HS-5 (cell line): ENCODE data around the gene GK.
"Not testable (repeated sequence)": the region's sequence is repeated elsewhere in the genome, so short reads cannot be mapped to it uniquely, and the experiment has no call there.

Experiments used
- DNase-seq: peaks from one replicate; pipeline ENCODE4 v3.0.0-alpha.2; 2012; ENCODE audit warnings: low read depth

The GK gene

DNA sequence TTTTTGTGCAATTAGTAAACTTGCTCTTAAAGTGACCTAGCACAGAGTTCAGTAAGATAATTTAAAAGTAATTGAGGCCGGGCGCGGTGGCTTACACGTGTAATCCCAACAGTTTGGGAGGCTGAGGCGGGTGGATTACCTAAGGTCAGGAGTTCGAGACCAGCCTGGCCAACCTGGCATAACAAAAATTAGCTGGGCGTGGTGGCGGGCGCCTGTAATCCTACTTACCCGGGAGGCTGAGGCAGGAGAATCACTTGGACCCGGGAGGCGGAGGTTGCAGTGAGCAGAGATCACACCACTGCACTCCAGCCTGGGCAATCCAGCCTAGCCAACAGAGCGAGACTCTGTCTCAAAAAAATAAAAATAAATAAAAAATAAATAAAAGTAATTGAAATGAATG, 1.2 kb downstream of the GK start:
- DNase-seq: not testable (repeated sequence)

DNA sequence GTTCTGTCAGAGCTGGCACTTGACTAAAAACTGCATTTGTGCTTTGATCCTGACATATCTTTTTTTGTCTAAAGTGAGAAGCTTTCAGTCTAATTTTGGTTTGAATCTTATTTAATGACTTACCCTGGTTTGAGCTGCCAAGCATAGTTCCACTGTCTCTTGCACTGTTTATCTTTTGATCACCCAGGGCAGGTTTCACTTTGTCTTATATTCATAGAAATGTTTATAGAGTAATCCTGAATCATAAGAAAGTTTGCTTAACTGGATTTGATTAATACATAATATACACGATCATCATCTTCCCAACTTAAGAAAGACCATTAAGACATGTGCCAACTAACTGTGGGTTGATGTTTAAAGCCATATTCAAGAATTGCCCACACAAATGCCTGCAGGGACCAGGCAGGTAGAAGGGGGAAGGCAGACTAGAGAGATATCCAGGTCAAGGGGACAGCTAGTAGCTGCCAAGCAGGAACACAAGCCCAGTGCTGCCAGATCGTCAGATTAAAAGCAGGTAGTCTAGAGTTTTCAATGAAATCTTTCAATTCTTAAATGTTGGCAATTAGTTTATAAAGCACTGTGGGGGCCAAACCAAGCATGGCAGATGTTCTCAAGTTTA, 1.9 kb downstream of the GK start:
- no peak for DNase-seq

DNA sequence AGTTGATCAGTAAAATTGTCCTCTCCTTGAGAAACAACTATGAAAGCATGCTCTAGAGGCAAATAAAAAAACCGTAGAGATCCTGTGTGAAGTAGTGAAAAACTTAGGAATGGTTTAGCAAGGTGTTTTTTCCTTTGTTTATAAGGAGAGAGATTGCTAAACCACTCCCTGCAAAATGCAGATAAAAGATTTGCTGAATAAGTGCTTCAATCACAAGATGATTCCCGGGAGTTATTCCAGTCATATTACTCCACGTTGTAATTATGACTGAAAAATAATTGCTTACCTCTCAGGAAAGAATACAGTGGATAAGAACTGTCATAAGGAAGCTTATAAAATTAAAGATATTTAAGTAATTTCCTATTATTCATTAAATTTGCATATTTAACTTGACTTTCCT, 2.8 kb downstream of the GK start:
- DNase-seq: no peak

DNA sequence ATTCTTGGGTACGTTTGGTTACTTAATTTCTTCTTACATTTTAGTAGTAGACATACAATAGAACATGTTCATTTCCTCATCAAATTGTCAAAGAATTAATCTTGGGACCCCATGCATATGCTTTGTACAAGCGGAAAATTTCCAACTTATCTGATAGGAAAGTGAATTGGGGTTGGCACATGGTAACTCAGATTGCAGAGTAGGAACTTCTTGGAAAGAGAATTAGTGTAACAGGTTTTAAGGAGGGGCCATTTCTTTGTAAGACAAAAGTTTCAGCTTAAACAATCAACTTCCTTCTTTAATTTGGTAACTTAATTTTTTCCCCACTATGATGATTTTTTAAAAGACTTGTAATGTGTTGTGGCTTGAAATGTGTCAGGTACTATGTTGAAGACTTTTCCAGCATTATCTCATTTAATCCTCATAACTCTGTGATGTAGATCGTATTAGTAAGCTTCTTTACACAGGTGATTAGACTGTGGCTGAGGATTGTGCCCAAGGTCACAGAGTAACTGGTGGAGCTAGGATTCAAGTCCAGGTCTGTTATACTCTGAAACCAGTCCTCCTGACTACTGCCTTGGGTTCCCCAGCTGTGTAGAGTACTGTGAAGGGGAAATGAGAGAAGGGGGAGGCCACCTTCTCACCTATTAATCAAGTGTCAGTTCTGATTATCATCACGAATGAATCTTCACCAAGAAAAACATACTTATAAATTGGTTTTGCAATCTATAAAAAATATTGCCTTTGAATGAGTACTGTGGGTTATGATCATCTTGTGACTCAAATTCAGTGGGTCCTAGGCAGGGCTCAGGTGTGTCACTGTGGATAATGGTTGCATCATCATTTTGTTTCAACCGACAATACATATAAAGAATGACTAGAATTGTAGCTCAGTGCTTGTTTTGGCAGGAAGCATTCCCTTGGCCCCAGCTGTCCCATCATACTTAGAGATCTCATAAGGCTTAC, 4.3 kb downstream of the GK start:
- no peak for DNase-seq

DNA sequence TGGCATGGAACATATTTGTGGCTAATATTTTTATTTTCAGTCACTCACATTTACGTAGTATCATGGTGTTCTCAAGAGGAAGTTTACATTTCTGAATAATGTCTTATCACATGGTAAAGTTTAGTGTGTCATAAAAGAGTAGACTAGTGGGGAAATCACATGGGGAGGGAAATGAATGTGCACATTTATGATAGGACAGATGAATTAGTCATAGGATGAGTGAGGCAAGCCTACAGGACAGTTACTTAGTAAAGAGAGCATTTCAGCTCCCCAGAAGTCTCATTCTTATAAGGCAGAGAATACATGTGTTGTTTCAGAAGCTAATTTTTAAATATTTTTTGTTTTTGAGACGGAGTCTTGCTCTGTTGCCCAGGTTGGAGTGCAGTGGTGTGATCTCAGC, 6.2 kb downstream of the GK start:
- peak; percentile 67 for DNase-seq

DNA sequence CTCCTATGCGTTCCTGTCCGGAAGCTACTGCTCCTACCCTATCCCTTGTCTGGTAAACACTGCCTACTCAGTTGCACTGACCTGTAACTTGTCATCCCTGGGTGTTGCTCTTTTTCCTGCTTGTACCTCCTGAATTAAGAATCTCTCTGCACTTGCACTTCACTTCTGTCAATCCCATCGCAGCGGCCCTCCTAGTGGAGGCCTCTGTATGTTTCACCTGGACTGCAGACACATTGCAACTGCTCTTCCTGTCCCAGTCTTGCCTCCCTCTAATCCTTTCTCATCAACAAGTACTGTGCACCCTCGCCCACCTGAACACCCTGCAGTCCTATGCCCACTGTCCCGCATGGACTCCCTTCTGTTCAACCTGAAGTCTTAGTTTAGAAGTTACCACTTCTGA, 8.0 kb downstream of the GK start:
- no peak for DNase-seq

DNA sequence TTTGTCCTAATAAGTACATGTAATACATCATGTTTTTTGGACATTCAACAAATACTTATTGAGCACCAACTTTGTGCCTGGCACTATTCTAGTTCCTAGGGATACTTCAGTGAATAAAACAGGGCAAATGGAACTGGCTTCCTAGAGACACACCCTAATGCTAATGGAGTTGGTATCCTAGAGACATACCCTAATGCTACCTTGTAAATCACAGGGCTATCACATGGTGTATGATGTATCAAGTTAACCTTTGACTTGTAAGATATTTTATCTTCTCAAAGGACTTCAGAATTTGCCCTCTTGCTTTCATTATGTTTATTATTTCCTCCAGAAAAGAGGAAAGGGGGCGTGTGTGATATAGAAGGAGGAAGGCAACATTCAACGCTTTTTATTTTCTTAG, 10.1 kb downstream of the GK start:
- DNase-seq: no peak

DNA sequence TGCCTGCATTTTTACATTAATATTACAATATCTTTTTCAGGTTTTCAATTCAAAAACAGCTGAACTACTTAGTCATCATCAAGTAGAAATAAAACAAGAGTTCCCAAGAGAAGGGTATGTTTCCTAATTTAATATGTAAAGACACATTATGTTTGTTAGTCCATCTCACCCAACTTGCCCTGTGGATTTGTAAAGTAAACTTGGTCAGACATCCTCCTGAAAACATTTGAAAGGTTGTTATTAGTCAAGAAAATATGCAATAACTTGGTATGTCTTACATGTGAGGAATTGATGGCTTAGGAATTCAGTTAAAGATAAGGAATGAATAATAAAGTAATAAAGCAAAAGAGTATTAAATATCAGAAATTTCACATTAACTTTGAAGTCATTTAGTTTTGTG, 12.2 kb downstream of the GK start:
- DNase-seq: no peak

DNA sequence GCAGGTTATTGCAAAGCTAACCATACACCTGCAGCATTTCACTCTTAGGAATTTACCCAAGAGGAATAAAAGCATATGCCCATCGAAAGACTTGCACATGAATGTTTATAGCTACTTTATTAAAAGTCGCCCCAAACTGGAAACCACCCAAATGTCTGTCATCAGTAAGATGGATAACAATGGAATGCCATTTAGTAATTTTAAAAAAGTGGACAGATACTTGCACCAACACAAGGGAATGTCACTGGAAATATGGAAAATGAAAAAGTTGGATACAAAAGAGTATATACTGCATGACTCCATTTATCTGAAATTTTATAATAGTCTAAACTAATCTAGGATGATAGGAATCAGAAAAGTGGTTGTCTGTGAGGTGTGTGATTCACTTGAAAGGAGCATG, 12.9 kb downstream of the GK start:
- DNase-seq: no peak

DNA sequence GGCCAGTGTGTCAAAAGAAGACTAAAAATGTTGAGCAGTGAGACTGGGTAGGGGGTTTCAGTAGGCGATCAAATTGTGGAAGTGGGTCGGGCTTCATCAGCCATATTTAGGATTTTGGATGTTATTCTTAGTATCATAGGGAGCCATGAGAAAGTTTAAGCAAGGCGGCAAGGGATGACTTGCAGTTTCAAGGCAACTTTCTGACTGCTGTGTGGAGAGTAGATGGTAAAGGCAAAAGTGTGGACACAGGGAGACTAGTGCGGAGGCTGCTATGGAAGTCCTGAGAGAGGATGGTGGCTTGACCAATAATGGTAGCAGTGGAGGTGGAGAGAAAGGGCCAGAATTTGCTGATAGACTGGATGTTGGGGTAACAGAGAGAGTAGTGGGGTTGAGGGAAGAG, 15.4 kb downstream of the GK start:
- no peak for DNase-seq

DNA sequence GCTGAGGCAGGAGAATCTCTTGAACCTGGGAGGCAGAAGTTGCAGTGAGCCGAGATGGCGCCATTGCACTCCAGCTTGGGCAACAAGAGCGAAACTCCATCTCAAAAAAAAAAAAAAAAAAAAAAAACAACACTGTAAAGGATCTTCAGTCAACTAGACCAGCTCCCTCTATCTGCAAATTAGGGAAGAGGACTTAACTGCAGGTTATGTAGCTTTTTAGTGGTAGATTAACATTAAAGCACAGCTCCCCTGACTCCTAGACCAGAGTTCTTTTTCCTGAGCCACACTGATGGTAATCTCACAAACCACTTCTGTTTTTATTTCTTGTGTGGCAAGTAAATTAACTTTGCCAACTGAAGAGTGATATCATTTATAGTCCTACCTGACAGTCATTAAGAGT, 18.0 kb downstream of the GK start:
- DNase-seq: not testable (repeated sequence)

DNA sequence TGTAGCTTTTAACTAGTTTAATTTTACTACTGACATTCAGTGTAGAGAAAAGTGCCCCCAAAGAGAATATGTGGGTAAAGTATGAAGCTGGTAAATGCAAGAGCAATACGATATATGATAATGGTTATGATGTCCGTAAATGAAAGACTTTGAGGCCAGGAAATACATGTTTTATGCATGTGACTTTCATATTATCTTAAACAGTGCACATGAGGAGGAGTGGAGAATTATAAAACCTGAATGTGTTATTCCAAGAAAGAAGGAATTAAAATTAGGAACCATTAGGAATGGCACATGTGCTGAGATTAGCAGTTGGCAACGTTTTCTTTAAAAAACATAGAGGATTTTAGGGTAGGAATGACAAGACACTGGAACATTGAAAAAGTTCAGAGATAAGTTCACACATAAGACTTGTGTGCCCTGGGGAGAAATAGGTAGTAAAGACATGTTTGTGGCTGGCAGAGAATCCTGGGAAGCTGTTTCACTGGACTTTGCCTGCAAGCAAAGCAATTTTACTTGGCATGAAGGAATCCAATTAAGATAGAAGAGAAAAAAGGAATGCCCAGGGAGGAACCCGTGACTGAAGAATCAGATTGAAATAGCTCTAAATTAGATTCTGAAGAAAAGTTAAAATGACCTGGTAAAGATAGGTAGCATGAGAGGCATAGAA, 20.0 kb downstream of the GK start:
- no peak for DNase-seq

DNA sequence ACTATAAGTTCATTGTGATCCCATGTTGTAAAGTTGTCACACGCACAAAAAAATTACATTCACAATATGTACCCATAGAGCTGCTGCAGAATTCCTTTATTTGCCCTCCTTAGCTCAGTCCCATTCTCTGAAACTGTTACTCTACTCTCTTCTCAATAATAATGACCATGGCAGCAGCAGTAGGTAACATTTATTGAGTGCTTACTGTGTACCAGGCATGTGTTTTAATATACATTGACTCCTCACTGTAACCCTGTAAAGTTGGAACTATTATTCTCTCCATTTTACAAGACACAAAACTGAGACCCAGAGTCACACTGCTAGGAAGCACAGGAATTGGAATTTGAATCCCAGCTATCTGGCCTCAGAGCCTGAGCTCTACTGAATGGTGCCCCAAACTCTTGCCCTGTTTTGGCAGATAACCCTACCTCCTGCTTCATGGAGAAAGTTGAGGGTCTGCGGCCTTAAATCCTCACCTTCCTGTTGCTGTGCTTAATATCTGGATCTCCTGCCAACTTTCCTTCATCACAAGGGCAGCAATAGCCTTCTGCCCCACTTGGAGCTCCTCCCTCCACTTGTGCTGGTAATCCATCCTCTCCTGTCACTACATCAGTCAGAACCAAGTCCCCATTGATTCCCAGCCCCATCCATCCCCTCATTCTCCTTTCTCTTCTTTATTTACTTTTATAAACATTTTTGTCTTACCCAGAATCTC, 20.8 kb downstream of the GK start:
- no peak for DNase-seq

DNA sequence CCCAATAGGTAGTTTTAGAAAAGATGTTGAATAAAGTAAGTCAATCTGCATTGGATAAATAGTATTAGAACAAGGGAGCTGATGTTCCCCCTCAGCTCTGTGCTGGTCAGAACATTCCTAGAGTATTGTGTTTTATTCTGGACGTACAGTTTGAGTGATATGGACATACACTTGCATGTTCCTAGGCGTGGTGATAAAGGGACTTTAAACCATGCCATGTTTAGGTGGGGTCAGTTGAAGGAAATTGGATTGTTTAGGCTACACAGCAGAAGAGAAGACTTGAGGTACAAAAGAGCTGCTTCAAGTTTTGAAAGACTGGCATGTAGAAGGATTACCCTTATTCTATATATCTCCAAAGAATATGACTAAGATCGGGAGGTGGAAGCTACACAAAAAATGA, 21.6 kb downstream of the GK start:
- no peak for DNase-seq

DNA sequence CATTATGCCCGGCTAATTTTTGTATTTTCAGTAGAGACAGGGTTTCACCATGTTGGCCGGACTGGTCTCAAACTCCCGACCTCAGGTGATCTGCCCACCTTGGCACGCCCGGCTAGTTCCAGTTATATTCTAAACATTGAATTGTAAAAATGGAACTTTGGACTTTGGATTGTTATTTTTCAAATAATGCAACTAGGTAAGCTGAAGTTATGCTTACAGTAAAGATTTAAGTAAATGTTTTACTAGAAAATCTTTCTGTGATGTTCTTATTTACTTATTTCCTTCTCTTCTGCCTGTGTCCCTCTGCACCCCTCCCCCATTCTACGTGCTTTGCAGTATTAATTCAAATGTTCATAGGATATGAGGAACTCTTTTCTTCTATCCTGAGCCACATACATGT, 26.1 kb downstream of the GK start:
- DNase-seq: no peak

DNA sequence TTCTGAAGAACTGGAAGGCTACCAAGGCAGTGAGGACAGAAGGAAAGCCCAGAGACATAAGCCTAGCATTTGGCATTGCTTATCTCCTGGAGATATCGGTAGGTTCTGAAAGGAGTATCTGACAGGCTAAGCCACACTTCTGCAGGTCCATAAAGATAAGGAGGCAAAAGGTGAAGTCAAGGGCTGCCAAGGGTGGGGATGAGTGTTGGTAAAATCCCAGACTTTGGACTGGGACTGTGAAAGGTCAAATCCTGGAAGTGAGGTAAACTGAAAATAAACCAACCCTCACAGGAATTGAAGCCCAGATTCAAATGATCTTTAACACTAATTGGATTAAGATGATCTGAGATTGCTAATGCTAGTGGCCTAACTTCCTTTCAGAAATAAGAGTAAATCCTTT, 27.4 kb downstream of the GK start:
- no peak for DNase-seq

DNA sequence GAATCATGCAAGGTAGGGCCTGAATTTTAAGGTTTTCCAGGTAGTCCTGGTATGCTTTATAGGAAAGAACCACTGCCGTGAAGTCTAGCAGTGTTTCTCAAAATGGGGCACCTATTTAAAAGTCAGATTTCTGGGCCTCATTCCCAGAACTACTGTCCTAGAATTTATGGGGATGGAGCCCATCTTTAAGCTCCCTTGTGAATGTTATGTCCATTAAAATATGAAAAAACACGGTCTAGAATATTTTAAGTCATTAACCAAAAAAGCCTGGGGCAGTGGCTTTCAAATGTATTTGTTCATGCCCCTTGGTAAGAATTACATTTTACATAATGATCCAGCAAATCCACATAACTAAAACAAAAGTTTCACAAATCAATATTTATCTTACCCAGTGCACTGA, 35.4 kb downstream of the GK start:
- DNase-seq: no peak

DNA sequence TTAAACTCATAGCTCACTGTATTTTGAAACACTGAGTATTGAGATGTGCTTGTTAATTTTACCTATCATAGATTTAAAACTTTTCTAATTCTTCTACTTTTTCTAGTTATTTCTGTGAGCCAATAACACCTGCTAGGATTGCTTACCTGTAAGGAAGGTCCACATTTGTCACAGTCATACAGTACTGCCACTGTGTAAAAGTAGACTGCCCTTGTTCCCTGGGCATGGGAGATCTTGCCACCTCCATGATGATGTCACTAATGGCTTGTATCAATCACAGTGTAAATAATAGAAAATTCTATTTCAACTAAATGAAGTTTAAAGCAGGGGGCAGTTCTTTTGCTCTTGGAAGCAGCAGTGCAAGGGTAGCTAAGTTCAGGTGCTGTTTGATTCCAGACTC, 35.9 kb downstream of the GK start:
- no peak for DNase-seq

DNA sequence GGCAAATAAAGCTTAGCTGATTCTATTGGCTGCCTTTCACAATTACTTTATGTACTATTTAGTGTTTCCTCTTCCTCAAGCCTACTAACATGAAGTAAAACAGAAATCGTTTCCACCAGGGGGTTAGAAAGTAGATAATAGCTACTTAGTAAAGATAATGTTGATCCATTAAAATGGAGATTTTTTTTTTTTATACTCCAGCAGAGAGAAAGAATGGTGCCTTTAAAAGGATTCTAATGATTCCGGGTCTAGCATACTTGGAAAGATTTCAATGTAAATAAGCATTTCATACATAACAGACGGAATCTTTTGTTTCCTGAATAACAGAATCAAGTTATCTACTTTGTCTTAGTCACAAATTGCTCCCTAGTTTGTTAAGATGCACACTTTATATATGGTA, 37.1 kb downstream of the GK start:
- DNase-seq: no peak

DNA sequence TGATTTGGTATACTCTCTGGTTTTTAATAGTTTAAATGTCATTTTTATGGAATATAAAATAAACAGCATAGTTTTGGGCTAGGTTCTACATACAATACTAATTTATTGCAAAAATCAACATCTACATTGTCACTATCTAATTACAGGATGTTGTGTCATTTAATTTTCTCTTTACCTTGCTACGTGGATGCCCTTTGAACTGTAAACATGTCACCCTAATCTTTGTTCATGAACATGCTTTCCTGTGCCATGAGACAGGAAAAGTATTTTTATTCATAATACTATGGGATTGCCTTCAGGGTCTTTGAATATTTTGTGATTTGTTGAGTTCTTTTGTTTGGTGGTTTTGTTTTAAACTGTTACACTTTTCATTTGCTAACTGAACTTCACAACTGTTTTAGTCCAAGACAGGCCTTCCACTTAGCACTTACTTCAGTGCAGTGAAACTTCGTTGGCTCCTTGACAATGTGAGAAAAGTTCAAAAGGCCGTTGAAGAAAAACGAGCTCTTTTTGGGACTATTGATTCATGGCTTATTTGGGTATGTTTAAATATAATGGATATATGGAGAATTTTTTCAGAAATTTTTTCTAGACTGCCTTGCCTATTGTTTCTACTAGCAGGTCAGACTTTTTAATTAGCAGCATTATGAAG, 40.9 kb downstream of the GK start:
- DNase-seq: no peak

DNA sequence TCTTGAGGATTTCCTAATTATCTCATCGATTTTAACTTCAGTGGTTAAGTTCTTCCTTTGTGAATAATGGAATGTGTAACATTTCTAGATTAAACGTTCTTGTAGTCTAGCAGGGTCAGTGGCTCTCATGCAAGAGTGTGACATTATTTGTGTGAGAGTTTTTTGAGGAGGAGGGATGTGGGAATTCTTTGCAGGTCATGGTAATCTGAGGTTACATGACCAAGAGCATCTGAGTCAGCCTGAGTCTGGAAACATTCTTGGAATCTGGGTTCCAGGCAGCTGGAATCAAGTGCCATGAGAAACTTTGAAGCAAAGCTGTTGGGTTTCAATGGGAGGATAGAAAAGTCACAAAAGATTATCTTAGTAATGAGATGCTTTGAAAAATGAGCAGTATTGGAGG, 49.5 kb downstream of the GK start:
- peak; percentile 8 for DNase-seq

DNA sequence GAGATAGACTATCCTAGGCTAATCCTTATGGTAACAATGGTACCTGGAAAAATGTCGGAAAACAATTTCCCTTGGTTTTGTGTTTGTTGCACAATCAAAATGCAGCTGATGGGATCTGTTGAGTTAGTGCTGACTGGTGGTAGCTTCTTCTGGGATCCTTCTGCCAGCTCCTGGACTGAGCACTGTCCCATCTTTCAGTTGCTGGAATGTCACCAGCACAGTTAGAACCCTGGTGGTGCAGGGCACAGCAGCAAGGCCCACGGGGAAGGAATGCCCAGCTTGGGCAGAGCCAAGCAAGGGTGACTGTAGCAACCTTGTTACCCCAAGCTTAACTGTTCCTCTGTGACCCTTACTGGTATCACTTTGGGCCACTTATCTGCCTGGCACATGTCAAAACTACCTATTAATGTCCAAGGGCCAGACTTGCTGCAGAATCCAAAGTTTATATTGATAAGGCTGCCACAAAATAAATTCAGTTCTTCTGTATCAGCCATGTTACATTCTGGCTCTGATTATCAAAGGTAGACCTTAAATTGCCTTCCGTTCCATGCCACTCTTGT, 53.1 kb downstream of the GK start:
- DNase-seq: no peak
